Renal cortex interstitium (tissue), 3 donors: ENCODE results near the gene TLCD1. TPM values are rescaled to one million over a fixed set of nuclear protein-coding genes. Genes with fewer than 3 reads are reported as not detected.

ENCODE experiments used
- polyA plus RNA-seq, 3 donors: library from polyadenylated mRNA; unstranded; fragments of 120-200 nt; gene quantifications; one replicate each; pipeline ENCODE4 v1.2.1, GENCODE V29; 2013; ENCODE audit not compliant: insufficient read length in 3 of 3

The TLCD1 gene
- polyA plus RNA-seq, 3 donors: 14.7 to 16.3 (median 16.1) TPM

Other genes with a start within 250 kb of the TLCD1 start
- gene FOXN1, start 219.9 kb downstream of the TLCD1 start, polyA plus RNA-seq: under 1 TPM; 0.49 to 0.92 (median 0.68) TPM
- 10 to 100 TPM; 53.8 to 63.2 (median 59.6) TPM for gene UNC119, start 173.6 kb downstream of the TLCD1 start, polyA plus RNA-seq
- 10 to 100 TPM; 94.7 to 98.0 (median 94.9) TPM for gene PIGS, start 154.7 kb downstream of the TLCD1 start, polyA plus RNA-seq
- 10 to 100 TPM; 26.5 to 28.3 (median 27.3) TPM for gene ALDOC, start 149.3 kb downstream of the TLCD1 start, polyA plus RNA-seq
- 10 to 100 TPM; 54.1 to 70.3 (median 68.1) TPM for gene SPAG5, start 127.2 kb downstream of the TLCD1 start, polyA plus RNA-seq
- gene RSKR, start 112.0 kb downstream of the TLCD1 start, polyA plus RNA-seq: 10 to 100 TPM; 12.2 to 31.0 (median 14.7) TPM
- gene BLTP2, start 81.1 kb downstream of the TLCD1 start, polyA plus RNA-seq: 100 to 1,000 TPM in 1 of 3 donors, 10 to 100 TPM in 2; 93.5 to 100 (median 94.8) TPM
- gene SDF2, start 64.3 kb downstream of the TLCD1 start, polyA plus RNA-seq: 10 to 100 TPM; 80.2 to 85.8 (median 81.8) TPM
- gene SUPT6H, start 64.0 kb downstream of the TLCD1 start, polyA plus RNA-seq: 10 to 100 TPM; 71.4 to 75.8 (median 72.4) TPM
- gene PROCA1, start 14.3 kb downstream of the TLCD1 start, polyA plus RNA-seq: 1 to 10 TPM; 5.9 to 8.7 (median 6.6) TPM
- 100 to 1,000 TPM; 169 to 186 (median 184) TPM for gene RAB34, start 8.4 kb downstream of the TLCD1 start, polyA plus RNA-seq
- 100 to 1,000 TPM; 834 to 981 (median 852) TPM for gene RPL23A, start 6.2 kb downstream of the TLCD1 start, polyA plus RNA-seq
- gene NEK8, start 2.6 kb upstream of the TLCD1 start, polyA plus RNA-seq: 10 to 100 TPM in 1 of 3 donors, 1 to 10 TPM in 2; 8.3 to 14.5 (median 8.4) TPM
- gene TRAF4, start 17.8 kb upstream of the TLCD1 start, polyA plus RNA-seq: 100 to 1,000 TPM; 107 to 149 (median 126) TPM
- 10 to 100 TPM; 20.8 to 22.0 (median 21.4) TPM for gene FAM222B, start 116.6 kb upstream of the TLCD1 start, polyA plus RNA-seq
- gene ERAL1, start 128.8 kb upstream of the TLCD1 start, polyA plus RNA-seq: 10 to 100 TPM; 63.6 to 73.8 (median 66.1) TPM
- gene FLOT2, start 171.5 kb upstream of the TLCD1 start, polyA plus RNA-seq: 10 to 100 TPM; 77.6 to 96.1 (median 91.7) TPM
- 10 to 100 TPM in 2 of 3 donors, 1 to 10 TPM in 1; 9.7 to 17.9 (median 17.6) TPM for gene DHRS13, start 176.8 kb upstream of the TLCD1 start, polyA plus RNA-seq
- gene PHF12, start 225.3 kb upstream of the TLCD1 start, polyA plus RNA-seq: 10 to 100 TPM; 48.2 to 58.1 (median 51.2) TPM